ENCODE measurements around the gene NELFE. TPM values are rescaled to one million over a fixed set of nuclear protein-coding genes. Genes with fewer than 3 reads are reported as not detected.
A peak's percentile ranks its signal among the peaks of the same experiment; 100 is the strongest.
"Not testable (repeated sequence)": the region's sequence is repeated elsewhere in the genome, so short reads cannot be mapped to it uniquely, and the experiment has no call there.

NELFE gene
- total and polyA plus RNA-seq, 12 donors = 36.5 to 70.4 (median 45.7) TPM

- H3K4me3 ChIP-seq; intact Hi-C loops (cut with DNase I); H3K27me3 ChIP-seq; H3K27ac ChIP-seq; H3K9me3 ChIP-seq; H3K36me3 ChIP-seq; DNase-seq; H3K4me1 ChIP-seq: not testable (repeated sequence)
- peak in 6 of 8 donors; percentile 9 to 59 (median 34) for ATAC-seq
- no CpG with 5 or more reads among the region's 15 CpGs for WGBS, 2 donors
Observed at GRCh38 chr6:32002546-32003268, 43.9 kb upstream of the NELFE start.

GRCh38 chr6:31996385-31996784 is 37.6 kb upstream of the NELFE start:
- H3K4me3 ChIP-seq; H3K27me3 ChIP-seq; H3K36me3 ChIP-seq; H3K27ac ChIP-seq; H3K9me3 ChIP-seq; H3K4me1 ChIP-seq; DNase-seq; intact Hi-C loops (cut with DNase I); ATAC-seq: not testable (repeated sequence)
- WGBS, 2 donors = 94 to 95% methylated on average over 5 to 6 of the region's 6 CpGs

GRCh38 chr6:31994421-31994820 is 35.6 kb upstream of the NELFE start:
- 98 to 100% methylated on average over 8 to 9 of the region's 14 CpGs for WGBS, 2 donors

GRCh38 chr6:31989363-31989762 is 30.6 kb upstream of the NELFE start:
- H3K36me3 ChIP-seq; H3K4me1 ChIP-seq; DNase-seq; H3K27me3 ChIP-seq; H3K4me3 ChIP-seq; H3K27ac ChIP-seq; intact Hi-C loops (cut with DNase I); ATAC-seq; H3K9me3 ChIP-seq: not testable (repeated sequence)
- no CpG with 5 or more reads among the region's 10 CpGs for WGBS, 2 donors

More at GRCh38 chr6:31994421-31994820, 35.6 kb upstream of the NELFE start:
- ATAC-seq; H3K9me3 ChIP-seq; H3K4me3 ChIP-seq; H3K27ac ChIP-seq; DNase-seq; H3K4me1 ChIP-seq; H3K27me3 ChIP-seq; H3K36me3 ChIP-seq; intact Hi-C loops (cut with DNase I): not testable (repeated sequence)

GRCh38 chr6:31981744-31982143 is 23.0 kb upstream of the NELFE start, which contains the start of gene C4A:
C4A (plus strand) TSS chr6:31982057; CDS start chr6:31982108, 51 bp downstream.
- peak; percentile 60 to 95 (median 86) for ATAC-seq
- peaks cover 0 to 22% (median 8%) of the 10 kb centered on the region in 9 donors for H3K36me3 ChIP-seq
- H3K9me3 ChIP-seq; H3K4me3 ChIP-seq; intact Hi-C loops (cut with DNase I); H3K27ac ChIP-seq; DNase-seq; H3K27me3 ChIP-seq; H3K4me1 ChIP-seq: not testable (repeated sequence)
- WGBS, 2 donors = no CpG with 5 or more reads among the region's 7 CpGs

- ATAC-seq; H3K9me3 ChIP-seq; intact Hi-C loops (cut with DNase I); H3K4me1 ChIP-seq; H3K4me3 ChIP-seq; H3K27ac ChIP-seq; DNase-seq; H3K27me3 ChIP-seq: not testable (repeated sequence)
- H3K36me3 ChIP-seq = peaks cover 0 to 22% (median 8%) of the 10 kb centered on the region in 9 donors
- WGBS, 2 donors = no CpG with 5 or more reads among the region's 5 CpGs
Observed at GRCh38 chr6:31980998-31981397, 22.2 kb upstream of the NELFE start.

GRCh38 chr6:31980195-31980876 is 21.6 kb upstream of the NELFE start:
- intact Hi-C loops (cut with DNase I); ATAC-seq; H3K9me3 ChIP-seq; H3K27me3 ChIP-seq; H3K27ac ChIP-seq; H3K4me3 ChIP-seq; DNase-seq; H3K4me1 ChIP-seq: not testable (repeated sequence)
- peaks cover 0 to 25% (median 8%) of the 10 kb centered on the region in 9 donors for H3K36me3 ChIP-seq
- 93 to 98% methylated on average over 12 to 13 of the region's 13 CpGs for WGBS, 2 donors
